Pons (tissue), 1 donor: ENCODE results near the gene OGFR.

Source experiments
- DNase-seq: peaks from one replicate; pipeline ENCODE4 v3.0.0-alpha.2; 2016; ENCODE audit warnings: low spot score

OGFR gene

GRCh38 chr20:62804627-62805154 is at the start of gene OGFR:
Gene OGFR (plus strand): TSS chr20:62804835. CDS start chr20:62804860, 25 bp downstream.
- no peak for DNase-seq

DNA sequence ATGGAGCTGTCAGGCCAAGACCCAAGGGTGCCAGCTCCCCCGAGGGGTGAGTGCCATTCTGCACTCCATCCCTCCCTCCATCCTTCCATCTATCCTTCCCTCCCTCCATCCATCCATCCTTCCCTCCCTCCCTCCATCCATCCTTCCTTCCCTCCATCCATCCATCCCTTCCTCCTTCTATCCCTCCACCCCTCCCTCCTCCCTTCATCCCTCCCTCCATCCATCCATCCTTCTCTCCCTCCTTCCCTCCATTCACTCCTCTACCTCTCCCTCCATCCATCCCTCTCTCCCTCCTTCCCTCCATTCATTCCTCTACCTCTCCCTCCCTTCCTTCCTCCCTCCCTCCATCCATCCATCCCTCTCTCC is 49.7 kb upstream of the OGFR start:
- DNase-seq: no peak

GRCh38 chr20:62755817-62756724 is 48.6 kb upstream of the OGFR start:
- DNase-seq: no peak

- DNase-seq: no peak
Measured at GRCh38 chr20:62758226-62758912, 46.3 kb upstream of the OGFR start.

DNA sequence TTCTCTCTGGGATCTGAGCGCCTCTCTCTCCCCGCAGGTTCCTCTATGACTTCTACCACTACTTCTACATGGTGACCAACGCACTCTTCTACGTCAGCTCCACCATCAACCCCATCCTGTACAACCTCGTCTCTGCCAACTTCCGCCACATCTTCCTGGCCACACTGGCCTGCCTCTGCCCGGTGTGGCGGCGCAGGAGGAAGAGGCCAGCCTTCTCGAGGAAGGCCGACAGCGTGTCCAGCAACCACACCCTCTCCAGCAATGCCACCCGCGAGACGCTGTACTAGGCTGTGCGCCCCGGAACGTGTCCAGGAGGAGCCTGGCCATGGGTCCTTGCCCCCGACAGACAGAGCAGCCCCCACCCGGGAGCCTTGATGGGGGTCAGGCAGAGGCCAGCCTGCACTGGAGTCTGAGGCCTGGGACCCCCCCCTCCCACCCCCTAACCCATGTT is 44.6 kb upstream of the OGFR start:
- DNase-seq: no peak

- no peak for DNase-seq
Measured at GRCh38 chr20:62760471-62760855, 44.2 kb upstream of the OGFR start.

DNA sequence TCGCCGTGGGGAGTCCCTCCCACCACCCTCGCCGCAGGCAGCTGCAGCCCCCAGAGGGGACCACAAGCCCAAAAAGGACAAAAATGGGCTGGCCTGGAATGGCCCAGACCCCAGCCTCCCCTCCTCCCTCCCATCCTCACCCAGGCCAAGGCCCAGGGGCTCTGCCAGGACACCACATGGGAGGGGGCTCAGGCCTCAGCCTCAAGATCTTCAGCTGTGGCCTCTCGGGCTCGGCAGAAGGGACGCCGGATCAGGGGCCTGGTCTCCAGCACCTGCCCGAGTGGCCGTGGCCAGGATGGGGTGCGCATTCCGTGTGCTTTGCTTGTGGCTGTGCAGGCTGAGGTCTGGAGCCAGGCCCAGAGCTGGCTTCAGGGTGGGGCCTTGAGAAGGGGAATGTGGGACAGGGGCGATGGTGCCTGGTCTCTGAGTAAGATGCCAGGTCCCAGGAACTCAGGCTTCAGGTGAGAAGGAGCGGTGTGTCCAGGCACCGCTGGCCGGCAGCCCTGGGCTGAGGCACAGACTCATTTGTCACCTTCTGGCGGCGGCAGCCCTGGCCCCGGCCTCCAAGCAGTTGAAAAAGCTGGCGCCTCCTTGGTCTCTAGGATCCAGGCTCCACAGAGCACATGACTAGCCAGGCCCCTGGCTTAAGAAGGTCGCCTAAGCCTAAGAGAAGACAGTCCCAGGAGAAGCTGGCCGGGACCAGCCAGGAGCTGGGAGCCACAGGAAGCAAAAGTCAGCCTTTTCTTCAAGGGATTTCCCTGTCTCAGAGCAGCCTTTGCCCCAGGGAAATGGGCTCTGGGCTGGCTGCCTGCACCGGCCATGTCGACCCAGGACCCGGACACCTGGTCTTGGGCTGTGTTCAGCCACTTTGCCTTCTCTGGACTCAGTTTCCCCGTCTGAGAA is 43.5 kb upstream of the OGFR start:
- DNase-seq: peak; percentile 3

DNA sequence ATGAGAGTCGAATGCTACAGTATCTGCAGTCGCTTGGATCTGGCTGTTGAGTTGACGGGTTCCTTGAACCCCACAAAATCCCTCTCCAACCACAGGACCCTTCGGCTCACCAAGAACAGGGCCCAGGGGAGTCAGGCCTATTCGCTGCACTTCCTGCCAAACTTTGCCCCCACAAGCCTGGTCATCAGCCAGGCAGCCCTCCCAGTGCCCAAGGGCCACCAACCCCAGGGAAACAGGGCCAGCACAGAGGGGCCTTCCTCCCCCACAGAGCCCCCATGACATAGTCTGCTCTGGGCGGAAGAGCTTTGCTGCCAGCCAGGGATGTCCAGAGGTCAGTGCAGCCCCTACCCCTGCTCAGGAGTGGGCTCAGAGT is 42.9 kb upstream of the OGFR start:
- no peak for DNase-seq

DNA sequence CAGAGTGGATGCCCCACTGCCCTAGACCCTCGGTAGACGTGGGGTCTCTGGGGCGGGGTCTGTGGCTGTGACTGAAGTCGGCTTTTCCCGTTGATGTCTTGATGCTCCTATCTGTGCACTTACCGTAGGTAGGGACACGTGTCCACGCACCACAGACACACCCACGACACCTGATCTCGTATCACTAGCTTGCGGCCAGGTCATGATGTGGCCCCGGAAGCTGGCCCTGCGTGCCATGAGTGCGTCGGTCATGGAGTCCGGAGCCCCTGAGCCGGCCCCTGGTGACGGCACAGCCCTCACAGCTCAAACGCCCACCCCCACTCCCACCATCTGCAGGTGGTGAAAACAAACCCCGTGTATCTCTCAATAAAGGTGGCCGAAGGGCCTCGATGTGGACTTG is 42.3 kb upstream of the OGFR start:
- no peak for DNase-seq

DNA sequence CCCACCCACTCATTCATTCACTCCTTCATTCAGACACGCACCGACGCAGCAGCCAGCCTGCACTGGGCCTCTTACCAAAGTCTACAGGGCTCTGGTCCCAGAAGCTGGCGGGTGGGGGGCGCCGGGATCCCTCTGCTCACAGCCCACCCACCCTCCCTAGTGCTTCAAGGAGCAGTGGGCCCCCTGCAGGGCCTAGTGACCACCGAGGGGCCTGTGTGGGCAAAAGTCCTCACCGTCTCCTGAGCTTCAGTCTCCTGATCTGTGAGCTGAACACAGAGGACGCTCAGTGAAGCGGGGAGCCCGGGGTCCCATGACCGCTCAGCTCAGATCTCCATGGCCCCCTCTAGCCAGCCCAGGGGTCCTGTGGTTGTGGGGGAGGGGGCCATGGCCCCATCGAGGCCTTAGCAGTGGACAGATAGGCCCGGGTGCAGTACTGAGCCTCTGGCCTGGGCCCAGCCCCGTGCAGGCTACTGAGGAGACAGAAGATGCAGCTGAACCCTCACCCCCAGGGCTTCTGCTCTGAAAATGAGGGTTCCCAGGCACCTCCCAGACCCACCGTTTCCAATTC is 41.8 kb upstream of the OGFR start:
- no peak for DNase-seq

GRCh38 chr20:62763404-62763803 is 41.2 kb upstream of the OGFR start:
- DNase-seq: no peak

DNA sequence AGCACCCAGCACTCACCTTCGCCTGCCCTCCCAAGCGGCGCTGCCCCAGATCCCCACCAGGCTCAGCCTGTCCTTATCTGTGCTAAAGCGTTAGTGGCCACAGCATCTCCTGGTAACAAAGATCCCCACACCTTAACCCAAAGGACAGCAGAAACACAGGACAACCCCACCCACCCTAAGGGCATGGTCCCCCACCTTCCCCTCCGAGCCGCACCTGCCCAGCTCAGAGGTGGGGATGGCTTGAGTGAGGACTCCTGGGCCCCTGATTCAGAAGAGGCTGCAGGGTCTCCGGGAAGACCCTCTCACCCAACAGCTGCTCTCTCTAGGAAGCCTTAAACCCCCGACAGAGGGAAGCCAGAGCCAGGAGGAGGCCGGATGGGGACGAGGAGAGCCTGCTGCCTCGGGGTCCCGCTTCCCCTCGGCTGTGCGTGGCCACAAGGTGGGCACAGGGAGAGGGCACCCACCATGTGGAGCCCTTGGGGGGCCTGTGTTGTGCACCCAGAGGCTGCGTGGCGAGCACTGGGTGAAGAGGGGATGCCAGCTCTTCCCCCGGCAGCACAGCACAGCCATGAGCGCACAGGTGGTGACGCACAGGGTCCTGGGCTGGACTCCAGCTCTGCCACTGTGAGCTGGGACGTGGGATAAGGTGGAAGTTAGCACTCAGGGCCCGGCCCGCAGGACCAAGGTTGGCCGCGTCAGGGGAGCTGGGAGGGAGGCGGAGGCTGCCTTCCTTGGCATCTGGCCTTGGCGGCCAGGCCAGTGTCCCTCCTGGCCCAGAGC is 40.3 kb upstream of the OGFR start:
- no peak for DNase-seq

DNA sequence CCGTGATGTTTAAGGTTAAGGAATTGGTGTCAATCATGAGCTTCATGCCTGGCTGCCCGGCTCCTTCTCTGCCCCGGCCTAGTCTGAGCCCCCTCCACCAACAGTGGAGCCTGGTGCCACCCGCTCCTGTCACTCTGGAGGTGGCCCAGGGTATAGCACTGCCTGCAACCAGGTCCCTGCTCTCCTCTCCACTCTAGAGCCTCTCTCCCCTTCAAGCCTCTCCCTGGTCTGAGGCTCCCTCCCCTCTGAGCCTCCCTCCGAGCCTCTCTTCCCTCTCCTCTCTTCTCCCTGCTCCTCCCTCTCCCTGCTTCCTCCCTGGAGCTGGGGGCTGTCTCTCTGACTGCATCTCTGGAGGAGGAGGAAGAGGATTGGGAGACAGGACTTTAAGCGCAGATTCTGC is 39.6 kb upstream of the OGFR start:
- DNase-seq: no peak

DNA sequence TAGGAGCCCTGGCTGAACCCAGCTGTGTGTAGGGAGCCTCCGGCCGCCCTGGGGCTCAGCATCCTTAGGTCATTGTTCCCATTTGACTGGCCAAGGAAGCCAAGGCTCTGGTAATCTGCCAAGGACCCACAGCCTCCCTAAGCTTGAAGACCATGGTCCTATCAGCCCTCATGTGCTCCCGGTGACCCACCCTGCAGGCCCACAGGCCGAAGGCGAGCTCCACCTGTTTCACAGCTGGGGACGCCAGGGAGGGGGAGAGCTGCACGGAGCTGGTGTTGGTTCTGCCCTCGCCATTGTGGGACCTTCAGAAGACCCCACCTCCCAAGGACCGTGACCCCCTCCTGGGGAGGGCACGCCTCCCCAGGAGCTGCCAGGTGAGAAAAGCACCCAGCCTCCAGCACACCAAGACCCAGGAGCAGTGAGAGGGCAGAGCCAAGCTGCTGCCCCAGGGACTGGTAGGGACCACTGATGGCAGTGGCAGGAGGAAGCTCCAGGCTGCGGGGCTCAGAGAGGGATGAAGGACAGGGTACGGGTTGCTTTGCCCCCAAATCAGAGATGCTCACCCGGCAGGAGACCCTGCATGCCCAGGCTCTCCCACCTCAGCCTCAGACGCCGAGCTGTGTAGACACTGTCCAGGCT is 39.1 kb upstream of the OGFR start:
- no peak for DNase-seq

DNA sequence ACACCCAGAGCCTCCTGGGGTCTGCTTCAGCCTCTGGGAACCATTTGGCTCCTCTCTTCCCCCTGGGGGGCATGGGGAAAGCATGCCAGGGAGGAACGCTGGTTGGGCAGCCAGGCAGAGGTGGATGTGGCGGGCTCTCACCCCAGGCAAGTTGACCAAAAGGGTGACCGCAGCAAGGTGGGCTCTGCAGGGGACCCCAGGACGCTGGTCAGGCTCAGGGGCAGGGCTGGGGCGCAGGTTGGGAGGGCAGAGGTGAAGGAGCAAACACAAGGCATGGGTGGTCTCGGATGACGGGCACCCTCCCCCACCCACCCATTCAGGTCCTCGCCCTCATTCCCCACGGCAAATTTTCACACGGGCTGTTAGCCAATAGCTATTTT is 38.6 kb upstream of the OGFR start:
- no peak for DNase-seq

DNA sequence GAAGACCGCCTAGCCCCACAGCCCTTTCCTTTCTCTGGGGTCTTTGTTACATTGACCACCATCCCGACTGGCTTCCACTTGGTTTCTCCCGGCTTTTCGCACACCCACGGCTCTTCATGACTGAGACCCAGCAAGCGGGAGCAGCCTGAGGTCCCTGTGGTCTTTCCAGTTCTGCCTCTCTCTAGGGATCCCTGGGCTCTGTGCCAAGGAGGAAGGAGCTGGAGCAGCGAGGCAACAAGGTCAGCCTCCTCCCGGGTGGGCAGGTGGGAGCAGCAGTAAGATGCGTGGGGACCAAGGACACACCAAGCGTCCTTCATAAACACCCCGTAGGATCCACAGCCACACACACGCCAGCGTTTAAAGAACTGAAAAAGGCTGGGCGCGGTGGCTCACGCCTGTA is 37.9 kb upstream of the OGFR start:
- DNase-seq: no peak

DNA sequence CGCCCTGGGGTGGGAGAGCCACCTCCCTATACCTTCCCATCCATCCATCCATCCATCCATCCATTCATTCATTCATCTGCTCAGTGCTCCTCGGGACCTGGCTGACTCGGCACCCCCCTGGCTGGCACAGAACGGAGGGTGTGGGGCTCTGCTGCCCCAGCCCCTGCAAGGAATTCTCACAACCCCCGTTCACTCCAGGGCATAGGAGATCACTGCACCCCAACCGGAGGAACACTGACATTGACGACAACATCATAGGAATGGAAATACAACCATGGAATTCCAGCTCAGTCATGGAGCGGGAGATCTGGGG is 36.4 kb upstream of the OGFR start:
- DNase-seq: no peak

DNA sequence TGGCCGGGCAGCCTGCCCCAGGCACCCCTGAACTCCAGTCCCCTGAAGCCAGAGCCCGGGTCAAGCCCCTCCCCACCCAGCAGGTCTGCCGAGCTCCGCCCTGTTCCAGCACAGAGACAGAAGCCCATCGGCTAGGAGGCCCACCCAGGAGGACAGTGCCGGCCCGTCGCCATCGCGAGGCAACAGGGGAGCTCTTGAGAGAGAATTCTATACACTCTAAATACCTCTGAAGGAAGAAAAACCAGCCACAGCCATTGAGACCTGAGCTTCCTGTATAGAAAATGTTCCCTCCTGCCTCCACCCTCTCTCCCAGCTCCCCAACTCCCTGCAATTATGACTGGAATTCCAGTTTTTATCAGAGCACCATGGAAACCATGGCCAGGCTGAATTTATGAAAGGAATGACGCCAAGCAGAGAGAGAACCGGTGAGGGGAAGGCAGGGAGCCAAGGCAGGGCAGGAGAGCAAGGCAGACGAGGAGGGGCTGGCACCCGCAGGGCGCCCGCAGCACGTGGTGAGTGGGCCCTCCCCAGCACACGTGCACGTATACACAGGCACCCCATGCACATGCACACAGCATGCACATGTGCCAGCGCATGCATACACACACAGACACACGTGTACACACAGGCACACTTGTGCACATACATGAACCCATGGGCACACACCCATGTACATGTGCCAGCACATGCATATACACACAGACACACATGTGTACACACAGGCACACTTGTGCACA is 35.9 kb upstream of the OGFR start:
- no peak for DNase-seq

DNA sequence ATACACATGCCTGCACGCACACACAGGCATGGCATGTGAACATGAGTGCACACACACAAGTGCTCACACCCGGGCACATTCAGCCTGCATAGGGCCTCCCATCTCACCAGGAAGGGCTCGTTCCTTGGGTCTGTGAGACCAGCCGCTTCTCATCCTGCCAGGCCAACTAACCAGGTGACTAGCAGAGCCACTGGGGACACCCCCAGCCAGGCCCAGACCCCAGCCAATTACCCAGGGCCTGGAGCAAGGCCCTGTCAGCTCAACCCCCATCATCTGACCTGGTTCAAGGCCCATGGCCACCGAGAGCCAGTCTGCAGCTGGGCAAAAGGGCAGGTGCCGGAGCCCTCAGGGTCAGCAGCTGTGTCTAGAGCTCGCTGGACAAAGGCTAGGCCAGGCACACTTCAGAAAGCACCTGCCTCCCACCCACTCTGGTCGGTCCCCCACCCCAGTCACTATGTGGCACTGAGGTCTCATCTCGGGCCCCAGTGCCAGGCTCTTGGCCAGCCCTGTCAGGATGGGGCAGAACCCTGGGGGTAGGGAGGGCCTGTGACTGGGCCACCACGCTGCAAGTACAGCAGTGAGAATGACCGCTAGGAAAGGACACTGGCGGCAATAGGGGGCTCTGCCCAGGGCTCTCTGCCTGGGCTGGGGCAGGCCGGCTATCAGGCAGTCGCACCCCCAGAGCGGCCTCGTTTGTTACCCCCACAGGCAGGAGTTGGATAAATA is 35.1 kb upstream of the OGFR start:
- no peak for DNase-seq
